Measurements from ENCODE around the gene B9D1.

Gene B9D1

DNA sequence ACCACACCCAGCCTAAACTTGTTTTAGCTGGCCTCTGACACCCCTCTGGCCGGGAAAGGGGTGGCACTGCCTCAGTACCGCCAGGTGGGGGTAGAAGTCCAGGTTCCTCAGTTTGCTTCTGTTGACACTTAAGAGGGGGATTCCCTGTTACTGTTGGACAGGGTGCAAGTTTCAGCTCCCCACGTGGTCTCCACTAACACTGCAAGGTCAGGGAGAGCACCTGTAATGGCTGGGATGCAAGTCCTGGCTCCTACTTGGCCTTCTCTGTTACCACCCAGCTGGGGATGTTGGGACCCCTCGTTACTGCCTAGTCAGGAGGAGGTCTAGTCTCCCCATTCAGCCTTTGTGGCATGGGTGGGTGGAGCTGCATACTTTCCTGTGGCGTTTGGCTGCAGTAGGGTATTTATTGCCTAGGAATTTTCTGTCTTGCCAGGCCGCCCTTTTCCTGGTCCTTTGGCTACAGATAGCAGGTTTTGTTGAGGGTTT, 35.1 kb upstream of the B9D1 start:
- H3K79me2 ChIP-seq (ENCODE audit: low read length), result no peaks in the 10 kb centered on the region
- no peak overlapping the region for H2AFZ ChIP-seq (ENCODE audit: low read depth, low read length)
- H3K27me3 ChIP-seq (ENCODE audit: low read depth, low read length), result no peaks in the 10 kb centered on the region
- peak overlapping the region; percentile 28; the same call in 1 of the 2 replicates for H3K4me2 ChIP-seq (ENCODE audit: low read length)
- H3K4me1 ChIP-seq (ENCODE audit: low read length), result peaks cover 7% of the 10 kb centered on the region
- no peaks in the 10 kb centered on the region for H4K20me1 ChIP-seq (ENCODE audit: insufficient read depth, low read length)
- H3K4me3 ChIP-seq (ENCODE audit: low read length), result no peak overlapping the region
- no peaks in the 10 kb centered on the region for H3K9me3 ChIP-seq (ENCODE audit: insufficient read depth, low read length)
- no peak overlapping the region for H3K9ac ChIP-seq (ENCODE audit: low read length)
- H3K27ac ChIP-seq (ENCODE audit: low read length), result no peak overlapping the region
- TF ChIP-seq, protein P1, sequence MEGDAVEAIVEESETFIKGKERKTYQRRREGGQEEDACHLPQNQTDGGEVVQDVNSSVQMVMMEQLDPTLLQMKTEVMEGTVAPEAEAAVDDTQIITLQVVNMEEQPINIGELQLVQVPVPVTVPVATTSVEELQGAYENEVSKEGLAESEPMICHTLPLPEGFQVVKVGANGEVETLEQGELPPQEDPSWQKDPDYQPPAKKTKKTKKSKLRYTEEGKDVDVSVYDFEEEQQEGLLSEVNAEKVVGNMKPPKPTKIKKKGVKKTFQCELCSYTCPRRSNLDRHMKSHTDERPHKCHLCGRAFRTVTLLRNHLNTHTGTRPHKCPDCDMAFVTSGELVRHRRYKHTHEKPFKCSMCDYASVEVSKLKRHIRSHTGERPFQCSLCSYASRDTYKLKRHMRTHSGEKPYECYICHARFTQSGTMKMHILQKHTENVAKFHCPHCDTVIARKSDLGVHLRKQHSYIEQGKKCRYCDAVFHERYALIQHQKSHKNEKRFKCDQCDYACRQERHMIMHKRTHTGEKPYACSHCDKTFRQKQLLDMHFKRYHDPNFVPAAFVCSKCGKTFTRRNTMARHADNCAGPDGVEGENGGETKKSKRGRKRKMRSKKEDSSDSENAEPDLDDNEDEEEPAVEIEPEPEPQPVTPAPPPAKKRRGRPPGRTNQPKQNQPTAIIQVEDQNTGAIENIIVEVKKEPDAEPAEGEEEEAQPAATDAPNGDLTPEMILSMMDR (IDR thresholded peaks at IDR 0.05; ENCODE audit: low read depth, low read length), result peak; percentile 51
- no peak for TF ChIP-seq EZH2phosphoT487 (IDR thresholded peaks at IDR 0.05; ENCODE audit: low read depth)
- H3K36me3 ChIP-seq (replicated peaks; ENCODE audit: low read depth, low read length), result no peaks in the 10 kb centered on the region

DNA sequence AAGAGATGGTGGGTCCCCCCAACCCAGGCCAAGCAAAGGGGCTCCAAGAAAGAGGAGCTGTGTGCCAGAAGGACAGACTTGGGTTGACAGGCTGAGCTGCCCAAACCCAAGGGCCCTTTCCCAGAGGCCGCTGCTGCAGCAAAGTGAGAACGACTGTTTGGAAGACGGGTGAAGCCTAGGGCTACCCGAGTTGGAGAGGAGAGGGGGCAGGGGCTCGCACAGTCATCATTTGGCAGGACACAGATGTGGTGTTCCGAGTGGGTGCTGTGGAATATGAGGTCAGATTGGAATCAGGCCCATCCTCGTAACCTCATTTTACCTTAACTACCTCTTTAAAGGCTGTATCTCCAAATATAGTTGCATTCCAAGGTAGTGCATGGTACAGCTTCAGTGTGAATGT, 29.8 kb upstream of the B9D1 start:
- H2AFZ ChIP-seq (ENCODE audit: low read depth, low read length), result no peak overlapping the region
- no peaks in the 10 kb centered on the region for H3K36me3 ChIP-seq (replicated peaks; ENCODE audit: low read depth, low read length)

DNA sequence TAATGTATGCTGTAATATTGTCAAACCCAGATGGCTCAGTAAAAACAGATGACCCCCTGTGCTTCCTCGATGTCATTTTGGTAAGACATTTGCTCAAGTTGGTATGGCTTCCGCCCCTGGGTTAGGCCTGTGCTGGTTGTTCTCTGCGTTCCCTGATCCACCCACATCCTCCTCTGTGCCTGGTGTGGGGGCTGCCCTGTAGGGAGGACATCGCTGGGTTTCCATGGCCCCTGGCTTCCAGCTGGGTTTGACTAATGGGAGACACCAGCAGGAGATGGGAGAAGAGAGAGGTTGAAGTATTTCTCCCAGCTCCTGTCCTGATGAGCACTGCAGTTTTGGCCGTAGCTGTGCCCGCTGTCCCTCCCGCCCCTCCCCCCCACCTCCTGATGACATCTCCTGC, 28.9 kb upstream of the B9D1 start:
- Histone ChIP-seq H3K27me3 (ENCODE audit: low read depth, low read length) (no peaks in the 10 kb centered on the region), H3K9me3 (ENCODE audit: insufficient read depth, low read length) (no peaks in the 10 kb centered on the region), H3K36me3 (replicated peaks; ENCODE audit: low read depth, low read length) (no peaks in the 10 kb centered on the region), H2AFZ (ENCODE audit: low read depth, low read length) (no peak overlapping the region), H3K79me2 (ENCODE audit: low read length) (no peaks in the 10 kb centered on the region), H4K20me1 (ENCODE audit: insufficient read depth, low read length) (no peaks in the 10 kb centered on the region), H3K27ac (ENCODE audit: low read length) (no peak overlapping the region), H3K9ac (ENCODE audit: low read length) (no peak overlapping the region), H3K4me3 (ENCODE audit: low read length) (no peak overlapping the region), H3K4me1 (ENCODE audit: low read length) (no peaks in the 10 kb centered on the region), H3K4me2 (ENCODE audit: low read length) (no peak overlapping the region)
- TF ChIP-seq, protein P1 (IDR thresholded peaks at IDR 0.05; ENCODE audit: low read depth, low read length), result no peak
- no peak for TF ChIP-seq EZH2phosphoT487 (IDR thresholded peaks at IDR 0.05; ENCODE audit: low read depth)

More for the DNA sequence above, 29.8 kb upstream of the B9D1 start:
- H3K4me1 ChIP-seq (ENCODE audit: low read length), result 0 out of 2 replicates have a peak, but pooled peaks cover under 1% of the 10 kb centered on the region
- no peaks in the 10 kb centered on the region for H3K79me2 ChIP-seq (ENCODE audit: low read length)
- H3K9me3 ChIP-seq (ENCODE audit: insufficient read depth, low read length), result no peaks in the 10 kb centered on the region
- no peak overlapping the region for H3K4me3 ChIP-seq (ENCODE audit: low read length)
- no peaks in the 10 kb centered on the region for H3K27me3 ChIP-seq (ENCODE audit: low read depth, low read length)
- no peak overlapping the region for H3K4me2 ChIP-seq (ENCODE audit: low read length)
- TF ChIP-seq, protein P1 (IDR thresholded peaks at IDR 0.05; ENCODE audit: low read depth, low read length), result no peak
- no peak for TF ChIP-seq EZH2phosphoT487 (IDR thresholded peaks at IDR 0.05; ENCODE audit: low read depth)
- no peaks in the 10 kb centered on the region for H4K20me1 ChIP-seq (ENCODE audit: insufficient read depth, low read length)
- no peak overlapping the region for H3K9ac ChIP-seq (ENCODE audit: low read length)
- H3K27ac ChIP-seq (ENCODE audit: low read length), result no peak overlapping the region

DNA sequence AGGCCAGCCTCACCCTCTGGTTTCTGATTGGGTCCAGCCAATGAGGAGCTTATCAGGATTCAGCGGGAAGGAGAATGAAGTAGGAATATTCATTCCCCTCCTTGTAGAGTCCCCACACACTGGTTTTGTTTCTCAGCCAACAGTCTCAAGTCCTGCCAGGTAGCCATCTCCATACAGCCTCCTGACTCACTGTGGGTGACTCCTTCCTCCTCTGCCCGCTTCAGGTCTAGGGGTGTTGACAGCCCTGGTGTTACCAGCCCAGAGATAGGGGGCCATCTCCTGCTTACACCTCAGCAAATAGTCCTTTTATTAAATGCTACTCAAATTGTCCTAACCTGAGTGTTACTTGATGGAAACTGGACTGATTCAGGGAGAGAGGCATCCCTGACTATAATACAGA, 28.4 kb upstream of the B9D1 start:
- Histone ChIP-seq H3K9me3 (ENCODE audit: insufficient read depth, low read length) (no peaks in the 10 kb centered on the region), H3K27ac (ENCODE audit: low read length) (no peak overlapping the region), H3K4me2 (ENCODE audit: low read length) (no peak overlapping the region), H3K36me3 (replicated peaks; ENCODE audit: low read depth, low read length) (no peaks in the 10 kb centered on the region), H3K4me3 (ENCODE audit: low read length) (no peak overlapping the region), H4K20me1 (ENCODE audit: insufficient read depth, low read length) (no peaks in the 10 kb centered on the region), H3K79me2 (ENCODE audit: low read length) (no peaks in the 10 kb centered on the region), H3K4me1 (ENCODE audit: low read length) (no peaks in the 10 kb centered on the region), H3K27me3 (ENCODE audit: low read depth, low read length) (no peaks in the 10 kb centered on the region), H2AFZ (ENCODE audit: low read depth, low read length) (no peak overlapping the region), H3K9ac (ENCODE audit: low read length) (no peak overlapping the region)
- no peak for TF ChIP-seq EZH2phosphoT487 (IDR thresholded peaks at IDR 0.05; ENCODE audit: low read depth)
- TF ChIP-seq, protein P1 (IDR thresholded peaks at IDR 0.05; ENCODE audit: low read depth, low read length), result no peak

Data from OCI-LY3 (cell line).